CD4-positive, CD25-positive, alpha-beta regulatory T cell (primary cell): ENCODE results near the gene PPP1R14B. TPM values are rescaled to one million over a fixed set of nuclear protein-coding genes. Genes with fewer than 3 reads are reported as not detected.

Experiments
- ATAC-seq, 2 donors: fragments of 150-1000 bp; cut with Tn5 transposase; one replicate each; pipeline ENCODE4 v1.10.0; 2021; ENCODE audit warnings: low read depth in 2 of 2, moderate number of reproducible peaks in 2 of 2, moderate library complexity in 1 of 2
- DNase-seq, 3 donors: peaks; one replicate each; pipeline versions ENCODE4 v3.0.0 to v3.0.0-alpha.2; 2012 to 2022; ENCODE audit warnings: mixed read lengths in 1 of 3
- H3K27ac ChIP-seq: one replicate; pipeline ENCODE4 v1.7.0; 2013; ENCODE audit warnings: mild to moderate bottlenecking, low read length; ENCODE audit not compliant: insufficient read depth, poor library complexity, severe bottlenecking
- H3K27me3 ChIP-seq: one replicate; pipeline ENCODE4 v1.7.0; 2013; ENCODE audit warnings: low read length; ENCODE audit not compliant: control insufficient read depth, insufficient read depth
- H3K36me3 ChIP-seq: one replicate; pipeline ENCODE4 v1.7.0; 2013; ENCODE audit warnings: mild to moderate bottlenecking, low read length, moderate library complexity; ENCODE audit not compliant: control insufficient read depth, insufficient read depth
- H3K4me1 ChIP-seq: 2 replicates; pipeline ENCODE4 v1.7.0; 2013; ENCODE audit warnings: mild to moderate bottlenecking, low read length; ENCODE audit not compliant: insufficient read depth, control insufficient read depth, poor library complexity, severe bottlenecking
- H3K4me3 ChIP-seq: one replicate; pipeline ENCODE4 v1.7.0; 2013; ENCODE audit warnings: low read depth, mild to moderate bottlenecking, low read length, moderate library complexity
- H3K9me3 ChIP-seq, 2 experiments: 1 replicate in 1 of 2; 2 replicates in 1 of 2; pipeline ENCODE4 v1.7.0; 2013; ENCODE audit warnings: low read length in 2 of 2, mild to moderate bottlenecking in 1 of 2, moderate library complexity in 1 of 2; ENCODE audit not compliant: control insufficient read depth in 2 of 2
- H3K27ac Mint-ChIP-seq, 3 donors: one replicate each; pipeline ENCODE4 v1.8.0; 2020 to 2022; ENCODE audit warnings: mild to moderate bottlenecking in 3 of 3, mixed read lengths in 3 of 3, moderate library complexity in 2 of 3
- H3K27me3 Mint-ChIP-seq: one replicate; pipeline ENCODE4 v1.8.0; 2022; ENCODE audit warnings: mild to moderate bottlenecking, mixed read lengths
- H3K36me3 Mint-ChIP-seq: one replicate; pipeline ENCODE4 v1.8.0; 2020; ENCODE audit warnings: mixed read lengths
- H3K4me1 Mint-ChIP-seq, 4 donors: one replicate each; pipeline ENCODE4 v1.8.0; 2020 to 2022; ENCODE audit warnings: mixed read lengths in 4 of 4, mild to moderate bottlenecking in 1 of 4
- H3K4me3 Mint-ChIP-seq, 4 donors: one replicate each; pipeline ENCODE4 v1.8.0; 2020 to 2022; ENCODE audit warnings: mild to moderate bottlenecking in 4 of 4, mixed read lengths in 4 of 4, moderate library complexity in 3 of 4
- H3K9me3 Mint-ChIP-seq, 7 donors: one replicate each; pipeline ENCODE4 v1.8.0; 2020 to 2022; ENCODE audit warnings: mixed read lengths in 7 of 7, mild to moderate bottlenecking in 3 of 7, moderate library complexity in 2 of 7
- polyA plus RNA-seq, 4 donors: library from polyadenylated mRNA; unstranded; fragments of 300-500 nt; fragmentation: Illumina TruSeq; gene quantifications; one replicate each; pipeline ENCODE4 v1.2.3, GENCODE V29; 2021
- total RNA-seq: library from RNA; stranded (reverse); gene quantifications from one replicate; pipeline ENCODE4 v1.2.3, GENCODE V29; 2022

PPP1R14B gene
- total and polyA plus RNA-seq, 5 donors from 2014 or later = 22.4 to 37.6 (median 26.2) TPM

DNA sequence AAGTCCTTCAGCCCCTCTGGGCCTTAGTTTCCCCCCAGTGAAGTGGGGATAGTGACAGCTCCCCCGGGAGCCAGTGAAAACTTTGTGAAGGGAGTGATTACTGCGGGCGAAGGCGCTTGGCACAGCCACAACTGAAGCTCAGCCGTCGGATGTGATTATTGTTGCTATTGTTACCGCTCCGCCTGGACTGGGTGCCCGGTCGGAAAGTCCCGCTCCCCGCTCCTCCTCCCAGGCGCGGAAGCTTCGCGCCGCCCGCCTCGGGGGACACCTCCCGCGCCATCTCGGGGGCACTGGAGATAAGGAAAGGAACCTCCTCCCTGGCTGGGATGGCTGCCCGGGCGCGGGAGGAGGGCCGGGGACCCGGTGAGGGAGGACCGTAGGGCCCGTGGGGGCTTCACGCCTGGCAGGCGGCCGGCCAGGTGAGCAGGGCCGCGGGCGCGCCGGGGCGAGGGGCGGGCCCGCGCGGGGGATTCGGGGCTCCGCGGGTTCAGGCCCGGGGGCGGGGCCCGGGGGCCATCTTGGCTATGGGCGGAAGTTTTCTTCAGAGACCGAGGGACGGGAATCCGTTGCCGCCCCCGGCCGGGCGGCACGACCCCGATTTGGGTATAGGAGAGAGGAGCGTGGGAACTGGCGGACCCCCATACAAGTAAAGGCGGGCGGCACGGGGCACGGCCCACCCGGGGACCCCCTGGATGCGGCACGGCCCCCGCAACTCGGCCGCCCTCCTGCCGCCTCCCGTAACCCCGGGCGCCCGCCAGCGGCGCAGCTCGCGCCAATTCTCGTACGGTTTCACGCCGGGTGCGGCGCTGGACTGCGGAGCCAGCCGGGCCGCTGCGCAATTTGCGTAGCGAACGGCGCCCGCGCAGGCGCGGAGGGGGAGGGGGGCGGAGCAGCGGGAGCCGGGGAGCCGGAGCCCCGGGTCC is 38.5 kb upstream of the PPP1R14B start, which contains the start of gene GPR137:
Gene GPR137, plus strand, starts transcription at position 887 of the 923 bp plus-strand sequence. CDS start 677 bp downstream, outside the sequence.
- peak within 1 kb of the TSS; percentile 100 for H3K27ac ChIP-seq
- Mint-ChIP-seq H3K27me3 (peaks cover 10% of the 10 kb centered on the region), H3K4me3 (peak within 1 kb of the TSS; percentile 90 to 97 (median 92)), H3K27ac (peak within 1 kb of the TSS; percentile 74 to 96 (median 94)), H3K9me3 (no peaks in the 10 kb centered on the region), H3K36me3 (peaks cover 7% of the 10 kb centered on the region), H3K4me1 (peaks cover 0 to 28% (median 12%) of the 10 kb centered on the region in 4 donors)
- H3K4me1 ChIP-seq = peaks cover 20% of the 10 kb centered on the region
- ATAC-seq (peak; percentile 66 to 68), DNase-seq (peak; percentile 86 to 96 (median 90))
- no peaks in the 10 kb centered on the region for H3K9me3 ChIP-seq
- H3K36me3 ChIP-seq = no peaks in the 10 kb centered on the region
- H3K27me3 ChIP-seq = no peaks in the 10 kb centered on the region
- H3K4me3 ChIP-seq = peak within 1 kb of the TSS; percentile 86

DNA sequence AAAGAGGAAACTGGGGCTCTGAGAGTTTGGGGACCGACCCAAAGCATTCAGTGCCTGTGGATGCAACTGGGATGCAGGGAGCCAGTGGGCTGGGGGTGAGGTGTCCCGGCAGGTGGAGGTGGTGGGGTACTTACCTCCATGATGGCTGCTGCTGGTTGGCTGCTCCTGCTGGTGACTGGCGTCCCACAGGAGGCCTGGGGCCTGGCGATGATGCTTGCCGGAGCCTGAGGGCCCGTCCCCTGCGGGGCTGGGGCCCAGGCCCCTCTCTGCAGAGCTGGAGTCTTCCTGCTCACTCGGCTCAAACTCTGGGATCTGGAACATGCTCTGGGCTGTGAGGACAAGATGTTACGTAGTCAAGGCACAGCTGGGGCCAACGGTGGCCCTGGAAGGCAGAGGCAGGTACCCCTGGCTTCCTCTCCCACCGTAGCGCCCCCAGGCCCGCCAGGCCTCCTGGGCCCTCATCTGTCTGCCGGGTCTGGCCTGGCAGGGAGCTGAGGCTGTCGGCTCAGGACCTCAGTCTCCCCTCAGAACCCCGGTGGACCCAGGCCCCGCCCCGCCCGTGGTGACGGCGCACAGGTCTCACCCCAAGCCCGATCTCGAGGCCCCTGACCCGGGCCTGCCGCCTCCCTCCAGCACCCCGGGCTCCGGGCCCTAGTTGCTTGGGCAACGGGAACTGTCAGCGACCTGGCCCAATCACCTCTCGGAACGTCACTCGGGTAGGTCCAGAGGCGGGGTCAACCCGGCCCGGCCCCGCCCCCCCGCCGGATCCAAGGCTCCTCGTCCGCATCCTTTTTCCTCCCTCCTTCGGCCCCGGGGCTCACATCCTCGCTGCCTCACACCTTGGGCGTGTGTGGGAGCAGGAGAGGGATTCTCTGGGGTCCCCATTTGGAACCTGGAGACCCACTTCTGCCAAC is 37.6 kb upstream of the PPP1R14B start, which contains the start of gene BAD:
Gene BAD, minus strand, starts transcription at position 618 of the 914 bp plus-strand sequence. Its CDS starts 297 bp downstream, at position 321.
- Mint-ChIP-seq H3K27ac (peak within 1 kb of the TSS; percentile 74 to 96 (median 94)), H3K9me3 (no peaks in the 10 kb centered on the region), H3K4me1 (peaks cover 0 to 28% (median 12%) of the 10 kb centered on the region in 4 donors), H3K4me3 (peak within 1 kb of the TSS; percentile 90 to 97 (median 92)), H3K27me3 (peaks cover 8% of the 10 kb centered on the region), H3K36me3 (peaks cover 9% of the 10 kb centered on the region)
- peak; percentile 82 for ATAC-seq
- peak within 1 kb of the TSS; percentile 100 for H3K27ac ChIP-seq
- H3K27me3 ChIP-seq = no peaks in the 10 kb centered on the region
- H3K9me3 ChIP-seq = no peaks in the 10 kb centered on the region
- peak; percentile 88 to 94 (median 90) for DNase-seq
- peak within 1 kb of the TSS; percentile 86 for H3K4me3 ChIP-seq
- H3K4me1 ChIP-seq = peaks cover 20% of the 10 kb centered on the region
- no peaks in the 10 kb centered on the region for H3K36me3 ChIP-seq

DNA sequence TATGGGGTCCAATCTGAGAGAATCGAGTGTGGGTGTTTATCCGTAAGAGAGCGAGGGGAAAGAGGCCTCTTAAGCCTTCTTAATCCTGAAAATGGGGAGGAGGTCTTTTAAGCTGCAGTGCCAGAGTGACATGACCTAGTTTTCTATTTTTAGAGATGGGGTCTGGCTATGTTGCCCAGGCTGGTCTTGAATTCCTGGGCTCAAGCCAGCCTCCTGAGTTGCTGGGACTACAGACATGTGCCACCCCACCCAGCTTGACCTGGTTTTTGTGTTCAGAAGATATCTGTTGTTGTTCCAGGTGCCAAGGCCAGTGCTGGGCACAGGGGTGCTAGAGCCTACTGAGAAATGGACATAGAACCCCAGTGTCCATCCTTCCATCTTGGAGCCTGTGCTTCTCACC is 36.3 kb upstream of the PPP1R14B start:
- peaks cover 5% of the 10 kb centered on the region for H3K27me3 Mint-ChIP-seq
- peaks cover 7% of the 10 kb centered on the region for H3K36me3 ChIP-seq
- peak overlapping the region; percentile 14 for H3K27ac ChIP-seq

DNA sequence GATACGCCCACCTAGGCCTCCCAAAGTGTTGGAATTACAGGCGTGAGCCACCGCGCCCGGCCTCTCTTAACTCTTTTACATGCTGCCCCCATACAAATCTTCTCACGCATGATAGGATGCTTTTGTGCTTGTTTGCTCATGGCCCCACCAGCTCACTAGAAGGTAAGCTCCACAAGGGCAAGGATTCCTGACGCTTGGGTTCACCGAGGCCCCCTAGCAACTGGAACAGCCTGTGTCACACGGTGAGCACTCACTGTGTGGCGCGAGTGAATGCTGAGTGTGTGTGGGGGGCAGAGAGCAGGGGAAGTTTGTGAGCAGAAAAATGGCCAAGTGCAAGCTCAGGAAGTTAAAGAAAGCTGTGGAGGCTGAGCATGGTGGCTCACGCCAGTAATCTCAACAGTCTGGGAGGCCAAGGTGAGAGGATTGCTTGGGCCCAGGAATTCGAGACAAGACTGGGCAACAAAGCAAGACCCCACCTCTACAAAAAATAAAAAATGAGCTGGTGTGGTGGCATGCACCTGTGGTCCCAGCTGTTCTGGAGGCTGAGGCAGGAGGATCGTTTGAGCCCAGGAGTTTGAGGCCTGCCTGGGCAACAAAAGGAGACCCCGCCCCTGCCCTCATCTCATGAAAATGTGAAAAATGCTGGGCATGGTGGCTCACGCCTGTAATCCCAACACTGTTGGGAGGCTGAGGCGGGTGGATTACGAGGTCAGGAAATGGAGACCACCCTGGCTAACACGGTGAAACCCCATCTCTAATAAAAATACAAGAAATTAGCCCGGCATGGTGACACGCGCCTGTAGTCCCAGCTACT is 35.4 kb upstream of the PPP1R14B start:
- DNase-seq (no peak), ATAC-seq (no peak)
- peaks cover 7% of the 10 kb centered on the region for H3K36me3 ChIP-seq
- no peaks in the 10 kb centered on the region for H3K27me3 ChIP-seq
- Mint-ChIP-seq H3K27me3 (peaks cover 5% of the 10 kb centered on the region), H3K4me3 (peak overlapping the region in 2 of 4 donors; percentile 8 to 41), H3K9me3 (no peaks in the 10 kb centered on the region), H3K27ac (peak overlapping the region in 1 of 3 donors; percentile 66), H3K4me1 (peaks cover 0 to 28% (median 12%) of the 10 kb centered on the region in 4 donors), H3K36me3 (peaks cover 9% of the 10 kb centered on the region)
- no peak overlapping the region for H3K4me3 ChIP-seq
- H3K4me1 ChIP-seq = peaks cover 20% of the 10 kb centered on the region
- no peaks in the 10 kb centered on the region for H3K9me3 ChIP-seq
- H3K27ac ChIP-seq = no peak overlapping the region

More for the DNA sequence above, 36.3 kb upstream of the PPP1R14B start:
- Mint-ChIP-seq H3K27ac (peak overlapping the region in 1 of 3 donors; percentile 71), H3K9me3 (no peaks in the 10 kb centered on the region), H3K4me1 (peaks cover 0 to 28% (median 12%) of the 10 kb centered on the region in 4 donors), H3K4me3 (peak overlapping the region; percentile 21 to 93 (median 78)), H3K36me3 (peaks cover 9% of the 10 kb centered on the region)
- Histone ChIP-seq H3K27me3 (no peaks in the 10 kb centered on the region), H3K4me3 (no peak overlapping the region), H3K4me1 (peaks cover 20% of the 10 kb centered on the region), H3K9me3 (no peaks in the 10 kb centered on the region)
- DNase-seq (no peak), ATAC-seq (no peak)

DNA sequence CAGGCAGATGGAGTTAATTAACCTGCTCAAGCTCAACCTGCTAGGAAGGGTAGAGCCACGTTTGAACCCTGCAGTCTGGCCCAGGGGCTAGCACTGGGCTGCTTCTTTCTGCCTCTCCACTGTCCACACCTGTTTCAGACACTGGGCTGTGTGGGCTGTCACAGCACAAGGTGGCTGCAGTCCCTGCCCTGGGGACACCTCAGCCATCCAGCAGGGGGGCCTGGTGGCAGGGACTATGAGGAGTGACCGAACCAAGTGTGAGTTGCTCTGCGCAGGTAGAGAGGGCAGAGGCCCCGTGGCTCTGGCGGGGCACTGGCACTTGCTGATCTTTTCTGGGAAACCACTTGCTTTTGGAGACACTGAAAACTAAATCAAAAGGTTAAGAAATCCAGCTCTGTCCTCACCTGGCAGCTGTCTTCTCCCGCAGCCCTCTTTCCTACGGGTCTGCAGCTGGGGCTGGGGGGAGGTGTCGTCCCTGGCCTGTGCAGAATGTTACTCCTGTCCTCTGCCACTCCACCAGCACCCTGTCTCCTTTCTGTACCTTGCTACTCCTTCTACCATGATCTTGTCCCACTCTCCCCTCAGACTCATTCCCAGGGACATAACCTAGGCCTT is 31.9 kb upstream of the PPP1R14B start:
- Mint-ChIP-seq H3K27me3 (no peaks in the 10 kb centered on the region), H3K9me3 (no peaks in the 10 kb centered on the region), H3K4me1 (peaks cover 0 to 12% (median 4%) of the 10 kb centered on the region in 4 donors), H3K4me3 (peak overlapping the region in 1 of 4 donors; percentile 36), H3K36me3 (peaks cover 9% of the 10 kb centered on the region), H3K27ac (no peak overlapping the region)
- Histone ChIP-seq H3K4me3 (no peak overlapping the region), H3K9me3 (no peaks in the 10 kb centered on the region), H3K27ac (no peak overlapping the region), H3K36me3 (peaks cover 14% of the 10 kb centered on the region), H3K4me1 (peaks cover 6% of the 10 kb centered on the region), H3K27me3 (no peaks in the 10 kb centered on the region)
- ATAC-seq = no peak
- DNase-seq = no peak

DNA sequence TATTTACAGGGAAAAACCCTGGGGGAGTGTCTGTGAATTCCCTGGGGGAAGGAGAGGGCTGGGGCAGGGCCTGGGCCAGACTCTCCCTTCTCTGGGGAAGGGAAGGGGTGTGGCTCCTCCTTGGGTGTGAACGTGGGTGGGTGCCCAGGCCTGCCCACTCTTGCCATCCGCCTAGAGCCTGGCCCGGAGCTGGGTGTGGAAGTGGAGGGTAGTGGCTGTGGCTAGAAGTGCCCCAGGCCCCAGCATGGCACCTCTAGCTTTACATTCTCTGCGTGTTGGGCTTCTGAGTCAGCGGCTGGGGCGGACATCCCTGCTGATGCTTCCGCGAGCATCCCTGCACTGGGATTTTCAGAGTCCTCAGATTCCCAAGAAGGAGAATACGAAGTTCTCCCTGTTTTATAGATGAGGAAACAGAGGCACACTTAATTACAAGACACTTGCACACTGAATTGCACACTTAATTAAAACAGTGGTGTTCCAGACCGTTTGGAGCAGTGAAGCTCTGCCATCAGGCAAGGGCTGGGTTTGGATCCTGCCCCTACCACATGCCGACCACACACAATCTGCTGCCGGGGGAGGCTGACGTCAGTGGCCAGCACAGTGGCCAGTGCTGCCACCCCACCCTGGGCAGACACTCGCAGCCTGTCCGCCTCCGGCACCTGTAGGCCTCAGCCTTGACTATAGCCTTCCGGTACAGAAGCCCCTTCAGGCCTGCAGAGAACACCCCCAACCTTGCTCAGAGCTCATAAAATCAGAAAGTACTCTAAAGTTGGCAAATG is 30.1 kb upstream of the PPP1R14B start:
- Histone ChIP-seq H3K4me3 (no peak overlapping the region), H3K4me1 (peaks cover 2% of the 10 kb centered on the region), H3K36me3 (peaks cover 14% of the 10 kb centered on the region), H3K27ac (no peak overlapping the region), H3K27me3 (no peaks in the 10 kb centered on the region), H3K9me3 (no peaks in the 10 kb centered on the region)
- no peak overlapping the region for H3K4me3 Mint-ChIP-seq
- no peaks in the 10 kb centered on the region for H3K27me3 Mint-ChIP-seq
- H3K27ac Mint-ChIP-seq = peak overlapping the region in 1 of 3 donors; percentile 49
- H3K36me3 Mint-ChIP-seq = peaks cover 9% of the 10 kb centered on the region
- H3K4me1 Mint-ChIP-seq = peaks cover 0 to 8% (median 4%) of the 10 kb centered on the region in 4 donors
- DNase-seq = no peak
- no peaks in the 10 kb centered on the region for H3K9me3 Mint-ChIP-seq
- ATAC-seq = no peak
